ENCODE data around the gene IFT88. TPM values are rescaled to one million over a fixed set of nuclear protein-coding genes. Genes with fewer than 3 reads are reported as not detected.

IFT88 gene
- polyA plus RNA-seq, 1 of the 3 experiments (the other 2 are of a cell fraction), result 6.2 TPM

DNA sequence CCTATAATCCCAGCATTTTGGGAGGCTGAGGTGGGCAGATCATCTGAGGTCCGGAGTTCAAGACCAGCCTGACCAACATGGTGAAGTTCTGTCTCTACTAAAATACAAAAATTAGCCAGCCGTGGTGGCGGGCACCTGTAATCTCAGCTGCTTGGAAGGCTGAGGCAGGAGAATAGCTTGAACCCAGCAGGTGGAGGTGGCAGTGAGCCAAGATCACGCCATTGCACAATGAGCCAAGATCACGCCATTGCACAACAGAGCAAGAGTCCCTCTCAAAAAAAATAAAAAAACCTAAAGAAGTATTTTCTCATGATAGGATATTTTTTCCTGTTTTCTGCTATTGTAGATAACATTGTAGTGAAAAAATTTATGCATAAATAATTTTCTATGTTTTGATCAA lies 13.3 kb downstream of the IFT88 start:
- H3K9ac ChIP-seq, result no peak overlapping the region
- H3K9me2 ChIP-seq, result no peaks in the 10 kb centered on the region
- no peaks in the 10 kb centered on the region for H3F3A ChIP-seq (replicated peaks; ENCODE audit: insufficient read depth)
- no peak for DNase-seq
- peaks cover 5% of the 10 kb centered on the region; the same call in 1 of the 2 replicates for H3K79me2 ChIP-seq (ENCODE audit: insufficient read depth)
- peaks cover 30 to 65% of the 10 kb centered on the region in 2 experiments for H3K36me3 ChIP-seq (replicated peaks in 1 of 2; ENCODE audit: control insufficient read depth in 1 of 2, insufficient read depth in 2 of 2, low read length in 1 of 2)
- ChIA-PET CTCF (no interaction called here), POLR2A (no interaction called here)
- H3K27ac ChIP-seq (ENCODE audit: low read depth in 2 of 2, low read length in 1 of 2), result no peak overlapping the region
- H3K27me3 ChIP-seq (ENCODE audit: insufficient read depth), result no peaks in the 10 kb centered on the region
- H3K9me3 ChIP-seq, result peaks cover 15% of the 10 kb centered on the region
- no peaks in the 10 kb centered on the region for H4K20me1 ChIP-seq (ENCODE audit: insufficient read depth)
- no peak overlapping the region for H2AFZ ChIP-seq (ENCODE audit: low read depth)
- TF ChIP-seq, protein P1, sequence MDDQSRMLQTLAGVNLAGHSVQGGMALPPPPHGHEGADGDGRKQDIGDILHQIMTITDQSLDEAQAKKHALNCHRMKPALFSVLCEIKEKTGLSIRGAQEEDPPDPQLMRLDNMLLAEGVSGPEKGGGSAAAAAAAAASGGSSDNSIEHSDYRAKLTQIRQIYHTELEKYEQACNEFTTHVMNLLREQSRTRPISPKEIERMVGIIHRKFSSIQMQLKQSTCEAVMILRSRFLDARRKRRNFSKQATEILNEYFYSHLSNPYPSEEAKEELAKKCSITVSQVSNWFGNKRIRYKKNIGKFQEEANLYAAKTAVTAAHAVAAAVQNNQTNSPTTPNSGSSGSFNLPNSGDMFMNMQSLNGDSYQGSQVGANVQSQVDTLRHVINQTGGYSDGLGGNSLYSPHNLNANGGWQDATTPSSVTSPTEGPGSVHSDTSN (IDR thresholded peaks at IDR 0.05), result no peak
- TF ChIP-seq, protein P2, sequence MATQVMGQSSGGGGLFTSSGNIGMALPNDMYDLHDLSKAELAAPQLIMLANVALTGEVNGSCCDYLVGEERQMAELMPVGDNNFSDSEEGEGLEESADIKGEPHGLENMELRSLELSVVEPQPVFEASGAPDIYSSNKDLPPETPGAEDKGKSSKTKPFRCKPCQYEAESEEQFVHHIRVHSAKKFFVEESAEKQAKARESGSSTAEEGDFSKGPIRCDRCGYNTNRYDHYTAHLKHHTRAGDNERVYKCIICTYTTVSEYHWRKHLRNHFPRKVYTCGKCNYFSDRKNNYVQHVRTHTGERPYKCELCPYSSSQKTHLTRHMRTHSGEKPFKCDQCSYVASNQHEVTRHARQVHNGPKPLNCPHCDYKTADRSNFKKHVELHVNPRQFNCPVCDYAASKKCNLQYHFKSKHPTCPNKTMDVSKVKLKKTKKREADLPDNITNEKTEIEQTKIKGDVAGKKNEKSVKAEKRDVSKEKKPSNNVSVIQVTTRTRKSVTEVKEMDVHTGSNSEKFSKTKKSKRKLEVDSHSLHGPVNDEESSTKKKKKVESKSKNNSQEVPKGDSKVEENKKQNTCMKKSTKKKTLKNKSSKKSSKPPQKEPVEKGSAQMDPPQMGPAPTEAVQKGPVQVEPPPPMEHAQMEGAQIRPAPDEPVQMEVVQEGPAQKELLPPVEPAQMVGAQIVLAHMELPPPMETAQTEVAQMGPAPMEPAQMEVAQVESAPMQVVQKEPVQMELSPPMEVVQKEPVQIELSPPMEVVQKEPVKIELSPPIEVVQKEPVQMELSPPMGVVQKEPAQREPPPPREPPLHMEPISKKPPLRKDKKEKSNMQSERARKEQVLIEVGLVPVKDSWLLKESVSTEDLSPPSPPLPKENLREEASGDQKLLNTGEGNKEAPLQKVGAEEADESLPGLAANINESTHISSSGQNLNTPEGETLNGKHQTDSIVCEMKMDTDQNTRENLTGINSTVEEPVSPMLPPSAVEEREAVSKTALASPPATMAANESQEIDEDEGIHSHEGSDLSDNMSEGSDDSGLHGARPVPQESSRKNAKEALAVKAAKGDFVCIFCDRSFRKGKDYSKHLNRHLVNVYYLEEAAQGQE (IDR thresholded peaks at IDR 0.05; ENCODE audit: low read depth, low read length), result no peak
- TF ChIP-seq TEAD4 (IDR thresholded peaks at IDR 0.05; ENCODE audit: borderline replicate concordance, insufficient read depth), result no peak
- TF ChIP-seq FOSL2 (IDR thresholded peaks at IDR 0.05; ENCODE audit: borderline replicate concordance, low read depth), result no peak
- no peak for TF ChIP-seq ELF1 (IDR thresholded peaks at IDR 0.05)
- no peak for TF ChIP-seq RFX5 (IDR thresholded peaks at IDR 0.05; ENCODE audit: low read length)
- TF ChIP-seq, protein P3, sequence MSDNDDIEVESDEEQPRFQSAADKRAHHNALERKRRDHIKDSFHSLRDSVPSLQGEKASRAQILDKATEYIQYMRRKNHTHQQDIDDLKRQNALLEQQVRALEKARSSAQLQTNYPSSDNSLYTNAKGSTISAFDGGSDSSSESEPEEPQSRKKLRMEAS (IDR thresholded peaks at IDR 0.05; ENCODE audit: low read depth), result no peak
- no peak for TF ChIP-seq EP300 (IDR thresholded peaks at IDR 0.05; ENCODE audit: borderline replicate concordance in 1 of 2, low read depth in 1 of 2, low read length in 1 of 2)
- TF ChIP-seq RXRA (IDR thresholded peaks at IDR 0.05; ENCODE audit: borderline replicate concordance, low read depth), result no peak
- TF ChIP-seq MEF2A (IDR thresholded peaks at IDR 0.05; ENCODE audit: borderline replicate concordance, low read depth), result no peak
- no peak for TF ChIP-seq CHD2 (IDR thresholded peaks at IDR 0.05; ENCODE audit: low read length, partially characterized antibody)
- TF ChIP-seq, protein P4, sequence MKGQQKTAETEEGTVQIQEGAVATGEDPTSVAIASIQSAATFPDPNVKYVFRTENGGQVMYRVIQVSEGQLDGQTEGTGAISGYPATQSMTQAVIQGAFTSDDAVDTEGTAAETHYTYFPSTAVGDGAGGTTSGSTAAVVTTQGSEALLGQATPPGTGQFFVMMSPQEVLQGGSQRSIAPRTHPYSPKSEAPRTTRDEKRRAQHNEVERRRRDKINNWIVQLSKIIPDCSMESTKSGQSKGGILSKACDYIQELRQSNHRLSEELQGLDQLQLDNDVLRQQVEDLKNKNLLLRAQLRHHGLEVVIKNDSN (IDR thresholded peaks at IDR 0.05; ENCODE audit: borderline replicate concordance, low read depth), result no peak
- no peak overlapping the region for H3K4me3 ChIP-seq (ENCODE audit: low read depth in 2 of 2, low read length in 1 of 2)
- H3K4me1 ChIP-seq (ENCODE audit: control insufficient read depth in 1 of 2, insufficient read depth in 2 of 2, low read depth in 1 of 2, low read length in 1 of 2), result no peaks in the 10 kb centered on the region
- WGBS (ENCODE audit: low lambda C conversion rate), result 91% methylated on average over 5 of the region's 5 CpGs
- H3K4me2 ChIP-seq, result no peak overlapping the region

DNA sequence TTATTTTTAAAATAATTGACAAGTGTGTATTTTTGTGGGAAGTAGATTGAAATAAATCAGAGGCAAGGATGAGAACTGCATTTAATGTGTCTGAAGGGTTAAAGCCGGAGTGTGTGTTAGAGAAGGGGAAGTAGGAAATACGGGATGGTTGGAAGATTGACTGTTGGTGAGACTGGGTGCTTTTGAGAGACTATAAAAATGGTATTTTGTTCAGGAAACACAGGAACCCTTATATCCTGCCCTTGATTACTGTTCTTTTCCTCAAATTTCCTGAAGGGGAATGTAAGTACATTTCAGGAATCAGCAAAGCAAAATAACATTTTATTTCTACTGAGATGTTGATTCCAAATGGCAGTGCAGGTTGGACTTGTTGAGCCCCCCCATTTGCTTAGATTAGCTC lies 15.1 kb downstream of the IFT88 start:
- Histone ChIP-seq H3K9ac (no peak overlapping the region), H4K20me1 (ENCODE audit: insufficient read depth) (no peaks in the 10 kb centered on the region), H3K9me3 (peaks cover 10% of the 10 kb centered on the region), H2AFZ (ENCODE audit: low read depth) (no peak overlapping the region), H3F3A (replicated peaks; ENCODE audit: insufficient read depth) (no peaks in the 10 kb centered on the region), H3K4me3 (ENCODE audit: low read depth in 2 of 2, low read length in 1 of 2) (no peak overlapping the region), H3K4me2 (no peak overlapping the region), H3K36me3 (replicated peaks in 1 of 2; ENCODE audit: control insufficient read depth in 1 of 2, insufficient read depth in 2 of 2, low read length in 1 of 2) (peaks cover 40 to 65% of the 10 kb centered on the region in 2 experiments), H3K27me3 (ENCODE audit: insufficient read depth) (no peaks in the 10 kb centered on the region), H3K79me2 (ENCODE audit: insufficient read depth) (no peaks in the 10 kb centered on the region), H3K4me1 (ENCODE audit: control insufficient read depth in 1 of 2, insufficient read depth in 2 of 2, low read depth in 1 of 2, low read length in 1 of 2) (no peaks in the 10 kb centered on the region), H3K9me2 (no peaks in the 10 kb centered on the region), H3K27ac (ENCODE audit: low read depth in 2 of 2, low read length in 1 of 2) (no peak overlapping the region)
- POLR2A ChIA-PET, result no interaction called here
- CTCF ChIA-PET, result no interaction called here
- WGBS (ENCODE audit: low lambda C conversion rate), result 98% methylated on average over 2 of the region's 2 CpGs
- no peak for DNase-seq
- TF ChIP-seq FOSL2 (IDR thresholded peaks at IDR 0.05; ENCODE audit: borderline replicate concordance, low read depth) (no peak), RXRA (IDR thresholded peaks at IDR 0.05; ENCODE audit: borderline replicate concordance, low read depth) (no peak), RFX5 (IDR thresholded peaks at IDR 0.05; ENCODE audit: low read length) (no peak), NFIC (IDR thresholded peaks at IDR 0.05; ENCODE audit: borderline replicate concordance) (no peak), GABPA (IDR thresholded peaks at IDR 0.05; ENCODE audit: low read depth) (no peak), RAD21 (IDR thresholded peaks at IDR 0.05; ENCODE audit: low read length) (no peak), MXI1 (IDR thresholded peaks at IDR 0.05; ENCODE audit: low read depth, low read length) (no peak), TCF12 (IDR thresholded peaks at IDR 0.05) (no peak), SIN3A (IDR thresholded peaks at IDR 0.05; ENCODE audit: borderline replicate concordance, low read depth, low read length) (no peak), GATA2 (CRISPR knock-in tag; IDR thresholded peaks at IDR 0.05) (no peak), RCOR1 (IDR thresholded peaks at IDR 0.05; ENCODE audit: low read length) (no peak), ELF1 (IDR thresholded peaks at IDR 0.05) (no peak), YY1 (IDR thresholded peaks at IDR 0.05; ENCODE audit: low read depth) (no peak)
- TF ChIP-seq, protein P4 (IDR thresholded peaks at IDR 0.05; ENCODE audit: borderline replicate concordance, low read depth), result no peak
